NCI-H69 (cell line): ENCODE measurements around the gene RUFY2.

Experiments
- DNase-seq: peaks from one replicate; lab custom pipeline; 2025; lab: John Stamatoyannopoulos, UW

Gene RUFY2

DNA sequence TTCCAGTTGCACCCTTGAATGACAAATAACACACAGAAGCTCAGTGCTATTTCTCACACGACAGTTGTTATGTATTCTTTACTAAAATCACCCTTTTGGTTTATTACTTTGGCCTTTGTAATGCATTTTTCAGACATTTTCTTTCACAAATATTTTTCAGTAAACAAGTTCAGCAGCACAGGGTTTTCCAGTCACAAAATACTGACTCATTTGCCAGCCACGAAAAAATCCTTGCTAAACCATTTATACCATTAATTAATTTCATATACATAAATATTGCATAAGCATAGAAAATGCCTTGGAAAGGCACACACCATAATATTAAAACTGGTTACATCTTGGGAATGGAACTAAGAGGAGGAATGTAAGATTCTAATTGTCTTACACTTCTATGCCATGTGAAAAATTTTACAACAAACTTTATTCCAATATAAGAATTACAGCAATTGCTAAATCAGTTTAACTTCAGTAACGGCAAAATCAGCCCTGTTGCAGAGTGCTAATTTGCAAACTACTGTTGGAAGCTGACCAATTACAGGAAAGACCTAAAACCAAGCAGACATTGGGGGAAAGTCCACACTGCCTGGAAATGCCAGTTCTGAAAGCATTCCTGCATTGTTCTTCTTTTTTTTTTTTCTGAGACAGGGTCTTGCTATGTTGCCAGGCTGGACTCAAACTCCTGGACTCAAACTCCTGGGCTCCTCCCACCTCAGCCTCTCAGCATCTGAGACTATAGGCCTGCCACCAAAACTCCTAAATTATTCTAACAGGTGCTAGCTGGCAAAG, 42.8 kb downstream of the RUFY2 start:
- DNase-seq = no peak

DNA sequence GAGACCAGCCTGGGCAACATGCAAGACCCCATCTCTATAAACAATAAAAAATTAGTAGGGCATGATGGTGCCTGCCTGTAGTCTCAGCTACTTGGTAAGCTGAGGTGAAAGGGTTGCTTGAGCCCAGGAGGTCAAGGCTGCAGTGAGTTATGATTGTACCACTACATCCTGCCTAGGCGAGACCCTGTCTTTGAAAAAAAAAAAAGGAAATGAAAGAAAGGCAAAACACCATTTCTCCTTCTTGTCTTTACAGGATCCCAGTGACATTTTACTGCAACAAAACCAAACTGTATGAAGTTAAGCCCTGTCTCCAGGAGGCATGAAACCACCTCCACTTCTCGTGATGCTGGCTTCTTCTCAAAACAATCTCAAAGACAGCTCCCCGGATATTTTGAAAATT, 44.5 kb downstream of the RUFY2 start:
- no peak for DNase-seq

DNA sequence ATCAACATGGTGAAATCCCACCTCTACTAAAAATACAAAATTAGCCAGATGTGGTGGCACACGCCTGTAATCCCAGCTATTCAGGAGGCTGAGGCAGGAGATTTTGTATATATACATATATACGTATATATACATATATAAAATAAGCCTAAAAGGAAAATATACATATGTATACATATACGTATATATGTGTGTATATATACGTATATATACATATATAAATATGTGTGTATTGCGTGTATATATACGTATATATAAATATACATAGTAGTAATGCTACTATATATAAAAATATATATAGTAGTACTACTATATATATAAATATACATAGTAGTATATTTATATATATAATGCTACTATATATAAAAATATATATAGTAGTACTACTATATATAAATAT, 47.9 kb downstream of the RUFY2 start:
- DNase-seq = no peak

DNA sequence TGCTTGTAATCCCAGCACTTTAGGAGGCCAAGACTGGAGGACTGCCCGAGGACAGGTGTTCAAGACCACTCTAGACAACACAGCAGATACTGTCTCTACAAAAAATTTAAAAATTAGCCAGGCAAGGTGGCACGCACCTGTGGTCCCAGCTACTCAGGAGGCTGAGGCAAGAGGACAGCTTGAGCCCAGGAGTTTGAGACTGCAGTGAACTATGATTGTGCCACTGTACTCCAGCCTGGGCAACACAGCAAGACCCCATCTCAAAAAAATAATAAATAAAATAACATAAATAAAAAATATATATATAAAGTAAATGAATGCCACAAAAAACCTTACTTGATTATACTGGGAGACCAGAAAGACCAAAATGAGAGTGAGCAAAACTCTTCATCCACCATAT, 53.5 kb downstream of the RUFY2 start:
- no peak for DNase-seq

DNA sequence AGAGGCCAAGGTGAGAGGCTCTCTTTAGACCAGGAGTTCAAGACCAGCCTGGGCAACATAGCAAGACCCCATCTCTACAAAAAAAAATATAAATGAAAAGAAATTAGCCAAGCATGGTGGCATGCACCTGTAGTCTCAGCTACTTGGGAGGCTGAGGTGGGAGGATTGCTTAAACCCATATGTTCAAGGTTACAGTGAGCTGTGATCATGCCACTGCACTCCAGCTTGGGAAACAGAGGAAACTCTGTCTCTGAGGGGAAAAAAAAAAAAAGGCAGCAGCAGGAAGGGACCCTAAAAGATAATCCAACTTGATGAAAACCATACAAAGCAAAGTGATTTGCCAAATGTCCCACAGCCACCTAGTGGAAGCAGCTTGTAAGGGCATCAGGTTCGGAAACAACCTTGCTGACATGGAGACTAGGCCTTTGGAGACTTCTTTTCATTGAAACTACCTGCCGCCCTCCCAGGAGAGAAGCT, 58.8 kb downstream of the RUFY2 start:
- DNase-seq = peak; percentile 54

DNA sequence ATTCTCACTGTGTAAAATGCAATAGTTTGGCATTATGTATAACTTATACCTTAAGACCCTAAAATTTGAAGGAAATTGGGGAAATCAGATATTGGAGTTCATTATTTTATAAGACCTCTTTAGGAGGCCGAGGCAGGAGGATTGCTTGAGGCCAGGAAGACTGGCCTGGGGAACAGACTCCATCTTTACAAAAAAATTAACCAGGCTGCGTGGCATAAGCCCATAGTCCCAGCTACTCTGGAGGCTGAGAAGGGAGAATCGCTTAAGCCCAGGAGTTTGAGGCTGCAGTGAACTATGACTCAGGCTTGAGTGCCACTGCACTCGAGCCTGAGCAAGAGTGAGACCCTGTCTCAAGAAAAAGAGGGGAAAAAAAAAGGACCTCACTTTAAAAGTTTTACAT, 60.3 kb downstream of the RUFY2 start:
- no peak for DNase-seq

DNA sequence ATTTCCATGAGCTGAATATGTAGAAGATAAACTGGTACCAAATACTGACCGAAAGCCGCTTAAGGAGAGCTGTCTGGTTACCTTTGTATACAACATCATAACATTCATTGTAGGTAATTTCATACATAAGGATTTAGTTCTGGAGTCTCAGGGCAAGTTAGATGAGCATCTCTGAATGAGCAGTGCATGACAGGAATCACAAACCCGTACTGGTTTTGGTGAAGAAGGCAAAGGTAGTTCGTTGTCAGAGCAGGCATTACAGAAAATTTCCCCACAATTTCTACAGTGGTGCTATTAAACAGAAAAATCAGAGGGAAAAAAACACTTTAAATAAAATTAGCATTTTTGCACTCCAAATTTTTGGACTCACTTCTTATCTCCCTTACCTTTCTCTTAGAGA, 61.5 kb downstream of the RUFY2 start:
- no peak for DNase-seq

DNA sequence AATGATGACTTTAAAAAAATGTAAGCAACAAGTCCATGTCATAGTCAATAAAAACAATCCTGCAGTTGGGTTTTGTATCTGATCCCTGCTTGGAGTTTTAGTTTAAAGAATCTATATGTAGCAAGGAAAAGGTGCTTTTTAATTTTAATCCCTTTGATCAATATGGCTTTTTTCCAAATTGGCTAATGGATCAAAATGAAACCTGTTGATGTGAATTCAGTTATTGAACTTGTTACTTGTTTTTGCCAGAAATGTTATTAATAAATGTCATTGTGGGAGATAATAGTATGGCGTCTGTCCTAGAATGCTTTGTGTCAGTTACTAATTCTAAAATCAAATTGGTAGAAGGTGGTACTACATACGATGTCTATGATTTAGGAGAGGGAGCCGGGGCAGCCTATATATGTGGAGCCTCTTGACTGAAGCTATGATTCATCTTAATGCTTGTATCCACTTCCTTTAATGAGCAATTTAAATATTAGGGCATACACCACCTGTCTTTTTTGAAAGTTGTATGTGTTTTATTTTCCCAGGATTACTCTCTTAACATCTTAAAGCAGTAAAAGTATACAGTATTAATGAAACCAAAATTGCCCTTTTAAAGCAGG, 64.1 kb downstream of the RUFY2 start:
- DNase-seq = no peak

DNA sequence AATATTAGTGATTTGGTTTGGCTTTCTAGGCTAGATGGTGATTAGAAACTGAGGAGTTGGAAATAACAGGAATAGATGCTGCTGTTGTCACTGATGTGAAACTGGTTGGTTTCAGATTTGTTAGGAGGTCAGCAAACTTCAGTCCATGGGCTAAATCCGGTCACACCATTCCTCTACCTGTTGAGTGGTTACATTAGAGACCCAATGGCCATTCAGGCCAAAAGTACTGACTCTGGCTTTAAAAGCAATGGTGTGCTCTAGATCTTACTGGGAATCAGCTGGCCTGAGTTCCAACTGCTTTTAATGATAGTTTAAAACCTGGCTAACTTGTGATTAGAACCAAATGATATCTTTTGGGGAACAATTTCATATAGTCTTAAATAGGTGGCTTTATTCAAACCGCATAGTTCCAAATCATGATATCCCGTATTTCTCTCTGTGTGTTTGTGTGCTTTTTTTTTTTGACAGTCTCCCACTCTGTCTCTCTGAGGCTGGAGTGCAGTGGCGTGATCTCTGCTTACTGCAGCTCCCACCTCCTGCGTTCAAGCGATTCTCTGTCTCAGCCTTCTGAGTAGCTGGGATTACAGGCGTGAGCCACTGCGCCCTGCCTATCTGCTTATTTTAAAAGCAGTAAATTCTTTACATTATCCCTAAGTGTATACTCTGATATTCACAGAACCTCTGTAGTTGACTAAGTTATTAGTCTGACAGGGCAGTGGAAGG, 66.6 kb downstream of the RUFY2 start:
- no peak for DNase-seq

DNA sequence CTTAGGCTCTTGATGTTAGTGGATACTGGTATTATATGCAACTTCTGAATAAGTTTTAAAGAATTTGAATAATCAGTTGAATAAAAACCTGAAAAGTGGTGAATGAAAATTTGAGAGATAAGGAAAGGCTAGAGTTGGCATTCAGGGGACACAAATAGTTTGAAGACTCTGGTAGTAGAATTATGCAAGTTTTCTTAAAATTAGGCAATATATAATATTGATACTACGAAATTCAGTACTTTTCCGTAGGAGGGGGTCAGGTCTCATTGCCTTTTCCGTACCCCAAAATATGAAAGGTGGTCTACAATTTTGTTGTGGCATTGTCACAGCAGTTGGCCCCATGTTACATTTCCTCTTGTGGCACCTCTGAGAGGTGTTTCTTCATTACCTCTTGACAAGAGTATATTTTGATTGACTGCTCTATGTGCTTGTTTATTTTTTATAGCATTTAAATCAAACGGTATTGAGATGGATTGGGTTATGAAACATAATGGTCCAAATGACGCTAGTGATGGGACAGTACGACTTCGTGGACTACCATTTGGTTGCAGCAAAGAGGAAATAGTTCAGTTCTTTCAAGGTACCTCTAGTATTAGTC, 70.2 kb downstream of the RUFY2 start:
- DNase-seq = no peak

DNA sequence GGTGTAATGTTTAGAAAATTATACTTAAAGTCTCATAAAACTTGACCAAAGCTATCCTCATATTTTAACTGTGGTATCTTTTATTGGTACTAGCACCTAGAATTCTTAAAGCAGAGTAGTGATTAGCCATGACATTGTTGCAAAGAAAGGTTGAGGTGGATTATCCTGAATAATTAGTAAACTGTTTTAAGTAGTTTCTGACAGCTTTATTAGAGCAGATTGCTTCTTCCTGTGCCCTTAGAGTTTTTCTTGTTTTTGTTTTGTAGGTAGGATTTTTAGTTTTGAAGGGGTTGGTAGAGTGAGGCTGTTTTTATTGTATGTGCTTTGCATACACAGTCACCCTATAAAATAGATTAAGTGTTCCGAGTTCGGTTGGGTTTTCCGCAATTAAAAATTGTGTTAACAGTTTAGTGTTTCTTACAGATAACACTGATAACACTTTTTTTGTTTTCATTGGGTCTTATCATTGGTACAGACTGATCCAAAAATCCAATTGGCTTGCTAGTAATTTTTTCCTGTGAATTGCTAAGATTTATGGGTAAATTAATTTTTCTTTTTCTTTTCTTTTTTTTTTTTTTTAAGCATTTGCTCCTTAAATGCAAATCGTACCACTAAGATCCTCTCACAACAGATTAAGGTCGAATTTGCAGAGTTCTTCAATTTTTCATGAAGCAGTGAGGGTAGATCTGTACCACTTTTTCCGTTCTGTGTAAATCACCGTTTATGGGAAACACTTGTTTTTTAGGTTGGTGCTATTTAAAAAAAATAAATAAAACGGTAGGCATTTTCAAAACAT, 72.2 kb downstream of the RUFY2 start:
- DNase-seq = no peak

DNA sequence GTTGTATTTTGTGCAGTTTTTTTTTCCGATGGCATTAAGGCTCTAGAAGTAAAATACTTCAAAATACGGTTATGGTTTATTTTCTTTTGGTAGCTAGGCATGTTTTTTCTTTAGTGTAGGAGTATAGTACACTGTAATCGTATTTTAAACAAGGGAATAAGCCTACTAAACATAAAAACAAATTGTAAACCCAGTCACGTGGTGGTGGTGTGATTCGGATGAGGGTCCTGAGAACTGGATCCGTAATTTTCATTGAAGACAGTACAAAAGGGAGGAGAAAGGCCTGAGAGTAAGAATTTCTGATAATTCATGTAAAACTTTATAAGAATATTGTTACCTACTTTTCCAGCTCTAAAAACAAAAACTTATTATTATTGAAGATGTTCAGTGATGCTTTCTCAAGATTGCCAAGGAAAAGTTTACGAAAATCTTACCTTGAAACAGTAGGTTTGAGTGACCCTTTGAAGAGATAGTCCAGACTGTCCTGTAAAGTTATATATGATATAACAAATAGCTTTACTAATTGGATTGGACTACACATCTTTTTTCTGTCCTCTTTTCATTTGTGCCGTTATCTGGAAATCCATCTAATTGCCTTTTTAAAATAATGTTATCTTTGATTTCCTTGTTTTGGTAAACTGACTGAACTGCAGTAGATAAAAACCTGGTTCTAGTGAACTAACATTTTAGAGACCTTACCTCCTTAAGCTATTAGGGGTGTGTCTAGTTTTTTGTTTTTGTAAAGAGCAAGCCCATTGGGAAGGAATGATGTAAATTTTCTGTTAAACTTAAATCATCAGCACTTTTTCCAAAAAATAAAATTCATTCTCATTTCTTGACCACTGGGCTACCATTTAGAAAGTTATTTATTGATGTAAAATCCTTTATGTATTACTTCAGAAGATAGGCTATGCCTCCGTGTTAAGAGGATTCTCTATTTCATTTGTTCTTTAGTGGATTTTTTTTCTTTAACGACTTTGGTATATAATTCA, 73.3 kb downstream of the RUFY2 start:
- no peak for DNase-seq

DNA sequence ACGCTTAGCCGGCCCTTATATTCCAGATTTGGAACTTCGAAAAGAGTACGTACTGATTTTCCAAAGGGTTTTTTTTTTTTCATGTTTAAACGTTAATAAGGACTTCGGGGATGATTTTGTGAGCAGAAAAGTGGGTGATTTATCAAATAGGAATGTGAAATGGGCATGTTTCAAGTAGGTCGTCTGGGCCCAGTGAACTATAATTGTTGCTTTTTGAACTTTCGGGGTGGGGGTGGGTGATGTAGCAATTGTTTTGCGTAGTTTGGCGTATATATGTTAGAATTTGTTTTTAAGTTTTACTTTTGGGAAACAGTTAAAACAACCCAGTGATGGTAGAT, 74.0 kb downstream of the RUFY2 start:
- DNase-seq = no peak

DNA sequence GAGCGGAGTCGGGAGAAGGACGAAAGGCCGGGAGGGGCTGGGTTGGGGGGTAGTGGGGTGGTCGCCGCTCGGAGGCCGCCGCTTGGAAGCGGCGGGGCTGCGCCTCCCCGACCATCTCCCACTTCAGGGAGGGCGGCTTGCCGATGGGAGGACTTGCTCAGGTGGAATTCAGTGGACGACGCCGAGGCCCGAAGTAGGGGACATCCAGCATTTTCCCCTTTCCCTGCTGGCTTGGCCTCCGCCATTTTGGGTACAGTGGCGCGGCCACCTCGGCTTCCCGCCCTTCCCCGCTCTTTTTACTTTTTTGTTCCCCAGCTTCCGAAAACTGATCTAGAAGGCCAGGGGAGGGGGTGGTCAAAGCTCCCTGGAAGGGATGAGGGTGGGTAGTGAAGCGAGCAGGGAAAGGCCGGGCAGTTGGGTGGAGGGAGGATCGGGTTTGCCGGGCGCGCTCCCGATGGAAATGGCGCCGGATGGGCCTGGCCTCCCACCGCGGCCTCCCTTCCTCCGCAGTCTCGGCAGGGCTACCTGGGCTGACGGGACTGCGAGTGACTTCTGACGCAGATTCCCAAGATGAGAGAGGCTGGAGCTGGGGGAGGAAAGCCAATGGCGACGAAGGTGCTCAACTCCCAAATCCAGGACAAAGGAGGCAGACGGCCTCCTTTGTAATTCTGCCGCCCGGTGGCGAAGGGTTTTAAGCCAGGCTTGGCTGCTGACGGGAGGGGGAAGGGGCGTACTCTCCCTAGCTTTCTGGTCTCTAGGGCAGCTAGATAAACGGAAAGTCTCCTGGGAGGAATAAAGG, 74.6 kb downstream of the RUFY2 start, which contains the start of gene PBLD:
PBLD (minus strand) TSS at position 670 of the 799 bp plus-strand sequence. CDS start 26,084 bp downstream, outside the sequence.
- peak; percentile 87 for DNase-seq

DNA sequence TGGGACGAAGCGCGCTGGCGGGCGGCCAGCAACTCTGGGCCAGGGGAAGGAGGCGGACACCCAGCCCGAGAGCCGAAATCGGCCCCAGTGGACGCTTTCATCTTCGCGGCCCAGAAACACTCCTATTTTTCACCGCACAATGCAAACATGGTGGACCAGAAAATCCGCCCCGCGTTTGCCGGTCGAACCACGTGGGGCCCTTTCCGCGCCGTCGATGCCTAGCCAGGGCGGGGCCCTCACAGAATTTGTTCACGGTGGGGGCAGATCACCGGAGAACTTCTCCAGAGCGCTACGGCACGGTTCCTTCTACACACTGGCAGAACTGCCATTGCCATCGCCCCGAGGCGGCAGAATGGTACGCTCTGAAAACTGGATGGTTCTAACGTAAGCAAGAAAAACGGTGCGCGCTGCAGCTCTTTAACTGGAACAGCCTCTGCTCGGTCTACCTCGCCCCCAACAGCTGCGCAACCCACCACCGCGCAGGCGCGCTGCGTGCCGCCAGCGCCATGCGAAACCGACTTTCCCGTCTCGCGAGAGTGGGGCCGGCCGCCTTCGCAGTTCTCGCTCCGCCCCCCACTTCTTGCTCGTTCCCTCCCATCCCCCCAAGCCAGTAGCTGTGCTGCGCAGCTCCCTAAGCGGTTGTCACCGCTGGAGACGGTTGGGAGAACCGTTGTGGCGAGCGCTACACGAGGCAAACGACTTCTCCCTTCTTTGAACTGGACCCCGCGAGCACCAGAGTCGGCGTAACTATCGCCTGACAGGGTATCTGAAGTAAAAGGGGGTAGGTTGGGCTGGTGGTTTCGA, 75.4 kb downstream of the RUFY2 start, which contains the start of gene HNRNPH3:
HNRNPH3 (plus strand) TSS at position 610 of the 804 bp plus-strand sequence. CDS start 5,158 bp downstream, outside the sequence.
- peak; percentile 96 for DNase-seq

DNA sequence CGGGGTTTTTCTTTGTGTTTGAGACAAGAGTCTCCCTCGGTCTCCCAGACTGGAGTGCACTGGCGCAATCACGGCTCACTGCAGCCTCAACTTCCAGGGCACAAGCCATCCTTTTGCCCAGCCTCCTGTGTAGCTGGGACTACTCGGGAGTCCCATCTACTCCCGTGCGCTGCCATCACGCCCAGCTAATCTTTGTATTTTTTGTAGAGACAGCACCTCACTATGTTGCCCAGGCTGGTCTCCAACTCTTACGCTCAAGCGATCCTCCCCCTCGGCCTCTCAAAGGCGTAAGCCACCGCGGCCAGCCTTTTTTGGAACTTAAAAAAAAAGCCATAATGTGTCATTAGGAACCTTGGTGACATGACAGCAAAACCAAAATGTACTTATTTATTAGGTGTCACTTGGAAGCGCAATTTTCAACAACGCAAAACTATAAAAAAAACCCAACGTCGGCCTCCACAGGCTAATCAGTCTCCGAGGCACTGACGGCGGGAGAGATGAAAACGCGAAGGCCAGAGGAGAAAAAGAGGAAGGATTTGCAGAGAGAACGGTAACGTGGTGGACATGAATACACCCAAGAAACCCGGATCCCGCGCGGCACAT, 76.1 kb downstream of the RUFY2 start:
- peak; percentile 55 for DNase-seq

DNA sequence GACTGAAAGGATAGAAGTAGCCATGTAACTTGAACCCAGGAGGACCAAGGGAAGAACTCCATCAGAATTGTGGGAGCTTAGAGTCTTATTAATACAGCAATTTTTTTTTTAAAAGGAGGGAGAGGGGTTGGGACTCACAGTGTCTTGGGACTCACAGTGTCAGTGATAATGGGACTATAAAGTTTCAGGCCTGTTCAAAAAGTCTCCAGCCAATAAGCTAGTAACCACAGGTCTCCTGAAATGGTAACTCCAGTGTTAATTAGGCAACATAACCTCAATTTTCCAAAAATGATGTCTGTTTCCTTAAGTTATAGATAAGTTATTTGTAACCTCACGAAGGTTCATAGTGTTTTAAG, 77.6 kb downstream of the RUFY2 start:
- DNase-seq = no peak
